CD4-positive, alpha-beta T cell treated with Interleukin-21 for 1 hour (primary cell): Measurements from ENCODE around the gene EXOC3L4.
"Not testable (repeated sequence)": the region's sequence is repeated elsewhere in the genome, so short reads cannot be mapped to it uniquely, and the experiment has no call there.

Experiments used
- DNase-seq: peaks from one replicate; pipeline ENCODE4 v3.0.0-alpha.2; 2020

The EXOC3L4 gene

GRCh38 chr14:103094406-103095209 lies at the start of gene EXOC3L4:
Gene EXOC3L4, plus strand, starts transcription at chr14:103094725. Its CDS starts 5,495 bp downstream, at chr14:103100220.
- no peak for DNase-seq

DNA sequence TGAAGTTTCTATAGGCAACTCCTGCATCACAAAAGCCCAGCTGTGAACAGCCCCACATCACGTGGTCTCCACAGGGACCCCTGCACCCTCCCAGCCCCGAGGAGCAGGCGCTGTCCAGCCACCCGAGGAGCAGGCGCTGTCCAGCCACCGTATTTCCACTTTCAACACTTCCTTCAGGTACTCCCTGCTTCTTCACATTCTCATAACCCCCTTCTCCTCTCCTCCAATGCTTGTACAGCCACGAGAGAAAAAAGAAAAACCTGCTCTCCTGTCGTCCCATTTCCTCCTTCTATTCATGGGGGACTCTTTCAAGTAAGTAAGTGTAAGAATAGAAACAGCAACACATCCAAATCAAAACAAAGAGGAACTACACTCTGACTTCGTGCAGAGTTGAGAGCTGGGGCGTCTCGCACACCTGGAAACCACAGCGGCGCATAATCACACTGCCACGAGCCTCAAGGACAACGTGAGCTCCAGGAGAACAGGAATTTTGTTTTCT lies 49.1 kb upstream of the EXOC3L4 start:
- no peak for DNase-seq

DNA sequence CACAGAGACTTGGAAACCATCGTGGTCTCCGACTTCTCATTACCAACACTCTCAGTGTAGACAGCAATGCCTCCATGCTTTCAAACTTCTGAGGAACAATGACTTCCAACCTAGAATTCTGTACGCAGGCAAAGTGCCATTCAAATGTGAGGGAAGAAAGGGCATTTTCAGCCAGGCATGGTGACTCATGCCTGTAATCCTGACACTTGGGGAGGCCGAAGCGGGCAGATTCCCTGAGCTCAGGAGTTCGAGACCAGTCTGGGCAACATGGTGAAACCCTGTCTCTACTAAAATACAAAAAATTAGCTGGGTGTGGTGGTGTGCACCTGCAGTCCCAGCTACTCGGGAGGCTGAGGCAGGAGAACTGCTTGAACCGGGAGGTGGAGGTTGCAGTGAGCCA lies 47.1 kb upstream of the EXOC3L4 start:
- DNase-seq = not testable (repeated sequence)

DNA sequence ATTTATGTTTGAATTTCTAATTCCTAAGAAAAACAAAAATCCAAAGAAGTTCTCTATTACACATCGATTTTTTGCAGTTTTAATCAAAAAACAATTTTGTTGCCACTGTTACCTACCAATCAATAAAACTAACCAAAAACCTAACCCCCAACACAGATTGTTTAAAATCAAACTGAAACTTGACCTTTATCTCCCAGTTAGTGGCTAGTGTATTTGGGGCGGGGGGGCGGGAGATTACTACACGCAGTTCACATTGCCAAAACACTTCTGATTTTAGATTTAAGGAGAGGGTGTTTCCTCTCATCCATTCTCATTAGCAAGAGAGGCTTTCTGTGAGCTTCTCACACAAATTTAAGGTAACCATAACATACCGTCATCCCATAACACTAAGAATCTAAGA lies 43.6 kb upstream of the EXOC3L4 start:
- no peak for DNase-seq

GRCh38 chr14:103052407-103052806 lies 42.1 kb upstream of the EXOC3L4 start:
- DNase-seq = no peak

GRCh38 chr14:103055695-103056094 lies 38.8 kb upstream of the EXOC3L4 start:
- no peak for DNase-seq

- DNase-seq = no peak
Observed at GRCh38 chr14:103056322-103057027, 38.0 kb upstream of the EXOC3L4 start.

GRCh38 chr14:103057028-103057371 lies 37.5 kb upstream of the EXOC3L4 start:
- no peak for DNase-seq

DNA sequence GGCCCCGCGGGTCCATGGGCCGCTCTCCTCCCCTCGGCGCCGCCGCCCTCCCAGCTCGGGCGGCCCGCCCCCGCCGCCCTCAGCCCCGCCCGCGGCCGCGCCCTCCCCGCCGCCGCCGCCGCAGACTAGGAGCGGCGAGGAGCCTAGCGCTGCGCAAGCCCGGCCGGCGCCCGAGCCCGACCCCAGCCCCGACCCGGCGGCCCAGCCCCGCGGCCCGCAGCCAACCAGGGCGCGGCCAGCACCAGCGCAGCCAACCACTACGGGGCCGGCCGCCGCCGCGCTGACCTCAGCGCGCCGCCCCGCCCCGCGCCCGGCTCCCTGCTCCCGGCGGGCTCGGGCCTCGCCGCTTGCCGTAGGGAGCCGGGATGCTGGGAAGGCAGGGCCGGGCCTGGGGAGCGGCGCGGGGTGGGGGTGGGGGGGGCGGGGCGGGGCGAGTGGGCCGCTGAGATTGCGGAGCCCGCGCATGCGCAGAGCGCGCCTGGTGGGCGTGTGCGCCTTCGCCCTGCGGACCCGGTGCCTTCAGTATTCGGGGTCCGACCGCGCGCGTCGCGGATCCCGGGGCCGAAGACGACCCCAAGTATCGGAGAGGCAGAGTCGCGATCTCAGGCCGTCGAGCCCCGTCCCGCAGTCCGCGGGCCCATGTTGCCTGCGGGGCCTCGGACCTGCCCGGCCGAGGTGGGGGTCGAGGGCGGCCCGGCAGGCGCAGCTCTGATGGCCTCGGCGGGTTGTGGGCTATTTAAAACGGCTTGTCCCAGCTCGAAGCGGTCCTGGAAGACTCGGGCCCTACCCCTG lies 37.0 kb upstream of the EXOC3L4 start, which contains the start of gene CDC42BPB:
TSS of gene CDC42BPB (minus strand) at position 178 of the 792 bp plus-strand sequence. CDS start 376 bp downstream, outside the sequence.
- DNase-seq = peak; percentile 70

GRCh38 chr14:103058164-103059055 lies 36.1 kb upstream of the EXOC3L4 start:
- DNase-seq = no peak

GRCh38 chr14:103059556-103059955 lies 35.0 kb upstream of the EXOC3L4 start:
- DNase-seq = no peak

DNA sequence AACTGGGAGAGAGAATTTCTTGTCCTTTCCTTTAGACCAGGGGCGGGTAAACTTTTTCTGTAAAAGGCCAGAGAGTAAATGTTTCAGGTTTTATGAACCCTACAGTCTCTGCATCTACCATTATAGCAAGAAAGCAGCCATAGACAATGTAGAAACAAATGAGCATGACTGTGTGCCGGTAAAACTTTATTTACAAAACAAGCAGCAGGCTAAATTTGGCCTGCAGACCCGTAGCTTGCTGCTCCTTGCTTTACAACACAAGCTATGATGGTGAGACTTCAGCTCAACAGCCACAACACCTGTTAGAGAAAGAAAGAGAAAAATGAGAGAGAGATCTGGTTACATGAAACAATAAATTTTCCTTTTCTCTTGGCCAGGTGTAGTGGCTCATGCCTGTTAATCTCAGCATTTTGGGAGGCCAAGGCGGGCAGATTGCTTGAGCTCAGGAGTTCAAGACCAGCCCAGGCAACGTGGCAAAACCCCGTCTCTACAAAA lies 33.0 kb upstream of the EXOC3L4 start:
- no peak for DNase-seq

DNA sequence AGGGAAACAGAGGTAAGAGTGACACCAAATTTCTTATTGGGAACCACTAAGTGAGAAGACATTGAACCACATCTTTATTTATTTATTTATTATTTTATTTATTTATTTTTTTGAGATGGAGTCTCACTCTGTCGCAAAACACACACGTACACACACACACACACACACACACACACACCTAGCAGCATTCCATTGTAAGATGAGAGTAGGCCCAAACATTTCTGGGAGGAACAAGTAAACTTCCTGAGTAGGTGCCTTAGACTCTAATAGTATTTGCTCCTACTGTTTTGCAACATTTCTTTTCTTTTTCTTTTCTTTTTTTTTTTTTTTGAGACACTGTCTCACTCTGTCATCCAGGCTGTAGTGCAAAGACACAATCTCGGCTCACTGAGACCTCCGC lies 30.1 kb upstream of the EXOC3L4 start:
- DNase-seq = no peak

DNA sequence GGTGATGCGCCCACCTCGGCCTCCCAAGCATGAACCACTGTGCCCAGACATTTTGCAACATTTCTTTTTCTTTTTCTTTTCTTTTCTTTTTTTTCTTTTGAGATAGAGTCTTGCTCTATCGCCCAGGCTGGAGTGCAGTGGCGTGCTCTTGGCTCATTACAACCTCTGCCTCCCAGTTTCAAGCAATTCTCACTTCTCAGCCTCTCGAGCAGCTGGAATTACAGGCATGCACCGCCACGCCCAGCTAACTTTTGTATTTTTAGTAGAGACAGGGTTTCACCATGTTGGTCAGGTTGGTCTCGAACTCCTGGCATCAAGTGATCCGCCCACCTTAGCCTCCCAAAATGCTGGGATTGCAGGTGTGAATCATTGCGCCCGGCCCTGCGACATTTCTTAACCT lies 29.5 kb upstream of the EXOC3L4 start:
- DNase-seq = no peak

GRCh38 chr14:103065861-103066260 lies 28.7 kb upstream of the EXOC3L4 start:
- no peak for DNase-seq

GRCh38 chr14:103066399-103066798 lies 28.1 kb upstream of the EXOC3L4 start:
- no peak for DNase-seq

DNA sequence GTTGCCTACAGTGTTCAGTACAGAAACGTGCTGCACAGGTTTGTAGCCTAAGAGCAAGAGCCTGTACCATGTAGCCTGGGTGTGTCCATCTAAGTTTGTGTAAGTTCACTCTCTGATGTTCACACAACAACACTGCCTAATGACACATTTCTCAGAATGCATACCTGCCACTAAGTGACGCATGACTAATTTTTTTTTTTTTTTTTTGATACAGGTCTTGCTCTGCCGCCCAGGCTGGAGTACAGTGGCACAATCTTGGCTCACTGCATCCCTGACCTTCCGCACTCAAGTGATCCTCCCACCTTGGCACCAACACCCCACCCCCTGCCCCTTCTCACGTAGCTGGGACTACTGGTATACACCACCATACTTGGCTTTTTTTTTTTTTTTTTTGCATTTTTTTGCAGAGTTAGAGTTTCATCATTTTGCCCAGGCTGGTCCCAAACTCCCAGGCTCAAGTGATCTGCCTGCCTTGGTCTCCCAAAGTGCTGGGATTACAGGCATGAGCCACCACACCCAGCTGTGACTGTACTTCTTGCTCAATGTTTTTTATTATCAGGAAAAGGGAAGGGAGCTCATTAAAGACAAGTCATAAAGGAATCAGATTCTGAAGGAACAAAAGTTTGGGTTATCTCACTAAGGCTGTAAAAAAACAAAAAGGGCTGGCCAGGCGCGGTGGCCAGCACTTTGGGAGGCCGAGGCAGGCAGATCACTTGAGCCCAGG lies 27.1 kb upstream of the EXOC3L4 start:
- DNase-seq = no peak

- no peak for DNase-seq
Observed at GRCh38 chr14:103068351-103069073, 26.0 kb upstream of the EXOC3L4 start.

DNA sequence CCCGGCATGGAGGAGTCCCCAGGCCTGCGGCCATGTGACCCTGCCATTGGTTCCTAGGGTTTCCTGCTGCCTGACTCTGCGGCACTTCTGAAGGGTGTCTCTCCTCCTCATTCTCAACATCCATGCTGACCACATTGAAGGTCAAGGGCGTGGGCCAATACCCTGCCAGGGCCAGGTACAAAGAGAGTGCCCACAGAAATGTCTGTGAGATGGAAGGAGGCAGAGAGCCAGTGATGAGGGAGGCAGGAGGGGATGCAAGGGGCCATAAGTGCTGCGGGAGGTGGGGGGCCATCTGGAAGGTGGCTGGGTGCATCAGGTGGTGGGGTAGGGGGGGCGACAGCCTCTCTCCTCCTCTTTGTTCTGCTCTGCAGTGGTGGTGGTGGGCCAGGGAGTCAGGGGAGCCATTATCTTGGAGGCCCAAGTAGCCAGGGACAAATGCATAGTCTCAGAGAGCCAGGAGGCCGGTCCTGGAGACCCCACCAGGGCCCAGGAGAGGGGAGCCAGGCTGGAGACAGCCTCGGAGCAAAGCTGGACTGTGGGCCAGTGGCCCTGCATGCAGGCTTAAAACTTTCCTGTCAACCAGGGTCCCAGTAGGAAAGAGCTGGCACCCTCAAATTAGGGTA lies 24.2 kb upstream of the EXOC3L4 start:
- no peak for DNase-seq

- DNase-seq = no peak
Observed at GRCh38 chr14:103070971-103071542, 23.5 kb upstream of the EXOC3L4 start.
